ENCODE results near the gene GRAMD4.

Gene GRAMD4

GRCh38 chr22:46721501-46722085, 101.4 kb downstream of the GRAMD4 start:
- no peak for DNase-seq (ENCODE audit: low read depth in 2 of 2)

GRCh38 chr22:46723882-46724281, 103.7 kb downstream of the GRAMD4 start:
- DNase-seq (ENCODE audit: low read depth in 2 of 2) = no peak

GRCh38 chr22:46725096-46725495, 104.9 kb downstream of the GRAMD4 start:
- no peak for DNase-seq (ENCODE audit: low read depth in 2 of 2)

- no peak for DNase-seq (ENCODE audit: low read depth in 2 of 2)
Measured at GRCh38 chr22:46726066-46726985, 106.1 kb downstream of the GRAMD4 start.

- no peak for DNase-seq (ENCODE audit: low read depth in 2 of 2)
Measured at GRCh38 chr22:46726986-46727317, 106.8 kb downstream of the GRAMD4 start.

GRCh38 chr22:46727813-46728364, 107.7 kb downstream of the GRAMD4 start:
- no peak for DNase-seq (ENCODE audit: low read depth in 2 of 2)

- no peak for DNase-seq (ENCODE audit: low read depth in 2 of 2)
Measured at GRCh38 chr22:46728470-46728869, 108.3 kb downstream of the GRAMD4 start.
